Sigmoid colon (tissue), 7 donors: ENCODE data around the gene PLA1A. TPM values are rescaled to one million over a fixed set of nuclear protein-coding genes. Genes with fewer than 3 reads are reported as not detected.
"Not testable (repeated sequence)": the region's sequence is repeated elsewhere in the genome, so short reads cannot be mapped to it uniquely, and the experiment has no call there.

Experiments used
- DNase-seq: peaks from one replicate; pipeline ENCODE4 v3.0.0-alpha.2; 2019
- H3K27ac ChIP-seq, 4 donors: fragments of 200-600 bp; sonication (generic); one replicate each; pipeline ENCODE4 v1.5.1; 2016 to 2019; ENCODE audit warnings: mild to moderate bottlenecking in 1 of 4
- H3K27me3 ChIP-seq, 3 donors: fragments of 200-600 bp; sonication (generic); one replicate each; pipeline ENCODE4 v1.5.1; 2019; ENCODE audit warnings: mild to moderate bottlenecking in 1 of 3
- H3K36me3 ChIP-seq, 4 donors: fragments of 200-600 bp; sonication (generic); one replicate each; pipeline ENCODE4 v1.5.1; 2016 to 2019
- H3K4me1 ChIP-seq, 4 donors: fragments of 200-600 bp; sonication (generic); one replicate each; pipeline ENCODE4 v1.5.1; 2017 to 2019
- H3K4me3 ChIP-seq, 4 donors: fragments of 200-600 bp; sonication (generic); one replicate each; pipeline ENCODE4 v1.5.1; 2017 to 2019; ENCODE audit warnings: mild to moderate bottlenecking in 2 of 4, moderate library complexity in 1 of 4
- H3K9me3 ChIP-seq, 4 donors: fragments of 200-600 bp in 3 of 4; sonication (generic) in 3 of 4; one replicate each; pipeline versions ENCODE4 v1.5.1 to v1.6.1; 2013 to 2019
- EP300 ChIP-seq, 4 donors: sonication (generic); formaldehyde crosslinking; IDR thresholded peaks; one replicate each; pipeline ENCODE4 v1.6.1; 2017; ENCODE audit warnings: antibody characterized with exemption in 4 of 4
- POLR2A ChIP-seq, 2 donors: fragments of 450-650 bp; IDR thresholded peaks; one replicate each; pipeline ENCODE4 v1.6.1; 2016; ENCODE audit warnings: antibody characterized with exemption in 2 of 2, mild to moderate bottlenecking in 2 of 2, moderate library complexity in 2 of 2
- POLR2AphosphoS5 ChIP-seq, 4 donors: sonication (generic); formaldehyde crosslinking; IDR thresholded peaks; one replicate each; pipeline ENCODE4 v1.6.1; 2017; ENCODE audit warnings: antibody characterized with exemption in 4 of 4
- WGBS, 2 donors: extraction: QIAGEN DNeasy Blood & Tissue Kit; methylation state at CpG; one replicate each; pipeline ENCODE4 v1.1.7; 2013; 5-methylcytosine and 5-hydroxymethylcytosine counted together
- intact Hi-C: fragments of 100-400 bp; cut with DNase I; formaldehyde crosslinking; loops from one replicate; pipeline ENCODE4 v1.15.1; 2023
- polyA plus RNA-seq, 3 donors: library from polyadenylated mRNA; stranded (reverse); fragments of 200-250 nt; gene quantifications; one replicate each; pipeline ENCODE4 v1.2.3, GENCODE V29; 2013
- total RNA-seq, 4 donors: library from RNA; depleted of rRNA; stranded (reverse); fragments of >200 nt; gene quantifications; one replicate each; pipeline ENCODE4 v1.1.0, GENCODE V29; 2016
- TF ChIP-seq, protein P1 (sequence below), 4 experiments: fragments of 450-650 bp in 3 of 4; fragments of 200-600 bp in 1 of 4; IDR thresholded peaks; one replicate each; pipeline ENCODE4 v1.5.1; 2016 to 2019; ENCODE audit warnings: antibody characterized with exemption in 4 of 4, mild to moderate bottlenecking in 3 of 4, moderate library complexity in 2 of 4
- donor health status: healthy with polysubstance abuse.
- donor health status: Bipolar disorder and iron deficiency.
- donor health status: healthy.

The PLA1A gene
- total and polyA plus RNA-seq, 7 donors: 0.69 to 4.6 (median 2.1) TPM; not detected in 1

DNA sequence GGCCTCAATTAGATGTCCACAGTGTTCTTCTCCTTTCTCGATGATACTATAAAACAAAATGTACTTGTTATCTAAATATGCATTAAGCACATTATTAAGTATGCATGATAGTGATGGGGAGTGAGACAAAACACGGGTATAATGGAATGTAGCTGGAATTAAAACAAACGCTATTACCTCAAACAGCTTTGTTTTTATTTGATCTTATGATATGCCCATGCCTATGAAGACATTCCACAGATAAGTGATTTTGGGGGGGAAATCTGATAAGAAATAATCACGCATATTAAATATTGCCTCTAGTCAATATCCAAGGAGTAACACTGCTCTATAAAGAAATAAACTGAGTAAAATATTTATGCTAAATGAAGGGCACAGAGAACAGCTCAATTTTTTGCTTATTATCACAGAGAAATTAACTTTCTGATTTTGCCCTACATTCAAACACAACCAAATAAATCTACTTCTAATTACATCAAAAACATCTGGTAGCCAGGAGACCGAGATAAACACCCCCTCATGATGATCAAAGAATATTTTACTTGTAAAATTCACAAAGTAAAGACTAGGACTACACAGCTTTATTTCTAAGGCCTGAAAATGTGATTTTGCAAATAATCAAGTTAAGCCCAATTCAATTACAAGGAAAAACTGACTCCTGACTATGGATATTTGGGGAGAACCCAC is 77.6 kb downstream of the PLA1A start:
- Histone ChIP-seq H3K9me3 (no peaks in the 10 kb centered on the region), H3K4me1 (peaks cover 0 to 19% (median 15%) of the 10 kb centered on the region in 4 donors), H3K27me3 (no peaks in the 10 kb centered on the region), H3K4me3 (peak overlapping the region in 1 of 4 donors; percentile 69), H3K27ac (peak overlapping the region; percentile 93 to 96 (median 96)), H3K36me3 (peaks cover 0 to 42% (median 19%) of the 10 kb centered on the region in 4 donors)
- WGBS, 2 donors: 83 to 88% methylated on average over 5 of the region's 5 CpGs
- no peak for DNase-seq
- intact Hi-C loops: loop anchor here (5.0 to 10.0 kb wide), 3 partner anchors 38 to 419 kb away; partner anchors contain the start of gene GSK3B
- no peak for TF ChIP-seq POLR2A (IDR thresholded peaks at IDR 0.05)
- TF ChIP-seq EP300 (IDR thresholded peaks at IDR 0.05): no peak
- no peak for TF ChIP-seq POLR2AphosphoS5 (IDR thresholded peaks at IDR 0.05)
- TF ChIP-seq, protein P1, sequence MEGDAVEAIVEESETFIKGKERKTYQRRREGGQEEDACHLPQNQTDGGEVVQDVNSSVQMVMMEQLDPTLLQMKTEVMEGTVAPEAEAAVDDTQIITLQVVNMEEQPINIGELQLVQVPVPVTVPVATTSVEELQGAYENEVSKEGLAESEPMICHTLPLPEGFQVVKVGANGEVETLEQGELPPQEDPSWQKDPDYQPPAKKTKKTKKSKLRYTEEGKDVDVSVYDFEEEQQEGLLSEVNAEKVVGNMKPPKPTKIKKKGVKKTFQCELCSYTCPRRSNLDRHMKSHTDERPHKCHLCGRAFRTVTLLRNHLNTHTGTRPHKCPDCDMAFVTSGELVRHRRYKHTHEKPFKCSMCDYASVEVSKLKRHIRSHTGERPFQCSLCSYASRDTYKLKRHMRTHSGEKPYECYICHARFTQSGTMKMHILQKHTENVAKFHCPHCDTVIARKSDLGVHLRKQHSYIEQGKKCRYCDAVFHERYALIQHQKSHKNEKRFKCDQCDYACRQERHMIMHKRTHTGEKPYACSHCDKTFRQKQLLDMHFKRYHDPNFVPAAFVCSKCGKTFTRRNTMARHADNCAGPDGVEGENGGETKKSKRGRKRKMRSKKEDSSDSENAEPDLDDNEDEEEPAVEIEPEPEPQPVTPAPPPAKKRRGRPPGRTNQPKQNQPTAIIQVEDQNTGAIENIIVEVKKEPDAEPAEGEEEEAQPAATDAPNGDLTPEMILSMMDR (IDR thresholded peaks at IDR 0.05): no peak

DNA sequence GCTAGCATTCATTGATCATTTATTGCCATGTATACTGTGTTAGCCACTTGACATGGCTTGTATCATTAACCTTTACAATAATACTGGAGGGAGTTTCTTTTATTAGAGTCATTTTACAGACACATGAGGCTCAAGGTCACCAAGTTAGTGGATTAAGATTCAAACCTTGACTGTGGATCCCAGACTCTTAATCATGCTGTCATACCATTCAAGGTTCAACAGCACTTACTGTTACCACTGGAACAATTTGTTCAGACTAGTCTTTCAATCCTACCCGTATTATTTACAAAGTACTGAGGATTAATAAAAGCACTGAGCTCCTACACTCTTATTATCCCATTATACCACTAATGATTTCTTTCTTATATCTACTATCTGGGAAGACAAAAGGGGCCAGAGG is 78.3 kb downstream of the PLA1A start:
- no peak for DNase-seq
- peaks cover 0 to 19% (median 15%) of the 10 kb centered on the region in 4 donors for H3K4me1 ChIP-seq
- WGBS, 2 donors: 67 to 80% methylated on average over 1 of the region's 1 CpG
- peaks cover 0 to 35% (median 19%) of the 10 kb centered on the region in 4 donors for H3K36me3 ChIP-seq
- peak overlapping the region in 3 of 4 donors; percentile 69 to 81 (median 77) for H3K4me3 ChIP-seq
- no peaks in the 10 kb centered on the region for H3K27me3 ChIP-seq
- TF ChIP-seq EP300 (IDR thresholded peaks at IDR 0.05): peak in 1 of 4 donors; percentile 49
- no peak for TF ChIP-seq POLR2AphosphoS5 (IDR thresholded peaks at IDR 0.05)
- intact Hi-C loops: loop anchor here (2.0 to 10.0 kb wide), 5 partner anchors 13 to 419 kb away; partner anchors contain the start of genes ADPRH and GSK3B
- H3K27ac ChIP-seq: peak overlapping the region; percentile 93 to 96 (median 96)
- H3K9me3 ChIP-seq: no peaks in the 10 kb centered on the region

DNA sequence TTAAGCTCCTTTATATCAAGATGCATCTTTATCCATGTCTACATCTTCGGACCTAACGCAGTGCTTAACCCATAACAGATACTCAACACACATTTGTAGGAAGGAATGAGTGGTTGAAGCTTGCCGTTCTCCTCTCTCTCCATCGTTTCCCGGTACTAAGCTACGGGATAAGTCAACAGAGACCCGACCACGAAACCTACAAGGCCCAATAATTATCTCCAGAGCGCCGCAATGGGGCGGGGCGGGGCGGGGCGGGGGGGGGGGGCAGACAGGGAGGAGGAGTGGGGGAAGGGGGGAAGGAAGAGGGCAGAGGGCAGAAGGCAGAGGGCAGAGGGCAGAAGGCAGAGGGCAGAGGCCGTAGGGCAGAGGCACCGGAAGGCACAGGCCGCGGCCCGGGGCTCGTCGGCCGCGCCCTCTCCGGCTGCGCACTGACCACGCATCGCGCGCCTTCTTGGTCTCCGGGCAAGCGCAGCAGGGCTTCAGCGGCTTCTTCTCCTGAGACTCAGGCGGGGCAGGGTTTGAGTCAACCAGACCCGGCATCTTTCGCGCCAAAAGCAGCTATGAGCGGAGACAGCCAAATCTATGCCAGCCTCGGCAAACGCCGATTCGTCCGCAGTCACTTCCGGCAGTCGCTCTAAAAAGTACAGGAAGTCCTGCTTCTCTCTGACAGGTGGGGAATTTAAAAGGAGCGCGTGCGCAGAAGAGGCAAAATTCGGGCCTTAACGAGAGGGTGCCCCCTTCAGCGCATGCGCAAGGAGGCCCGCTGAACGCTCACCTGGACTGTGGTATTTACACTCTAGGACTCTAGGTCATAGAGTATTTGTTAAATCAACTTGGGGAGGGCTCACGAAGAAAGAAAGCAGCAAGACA is 79.3 kb downstream of the PLA1A start, which contains the start of gene COX17:
TSS of gene COX17 (minus strand) at position 636 of the 870 bp plus-strand sequence. CDS start at position 540, 96 bp downstream.
- Histone ChIP-seq H3K27me3 (no peaks in the 10 kb centered on the region), H3K9me3 (no peaks in the 10 kb centered on the region), H3K4me3 (peak within 1 kb of the TSS; percentile 69 to 81 (median 74)), H3K27ac (peak within 1 kb of the TSS; percentile 93 to 96 (median 96)), H3K36me3 (peaks cover 0 to 26% (median 18%) of the 10 kb centered on the region in 4 donors), H3K4me1 (peaks cover 0 to 19% (median 15%) of the 10 kb centered on the region in 4 donors)
- TF ChIP-seq POLR2A (IDR thresholded peaks at IDR 0.05) (peak; percentile 46 to 53), POLR2AphosphoS5 (IDR thresholded peaks at IDR 0.05) (peak; percentile 80 to 88 (median 85)), EP300 (IDR thresholded peaks at IDR 0.05) (no peak)
- TF ChIP-seq, protein P1 (IDR thresholded peaks at IDR 0.05): no peak
- WGBS, 2 donors: 1% methylated on average over 53 to 54 of the region's 54 CpGs
- intact Hi-C loops: loop anchor here (1.0 to 10.0 kb wide), 6 partner anchors 14 to 418 kb away; partner anchors contain the start of genes ADPRH, GSK3B and TIMMDC1
- DNase-seq: peak; percentile 98

- no peak for DNase-seq
- H3K27me3 ChIP-seq: no peaks in the 10 kb centered on the region
- no peaks in the 10 kb centered on the region for H3K9me3 ChIP-seq
- intact Hi-C loops: loop anchor here (1.0 to 10.0 kb wide), 6 partner anchors 15 to 417 kb away; partner anchors contain the start of genes ADPRH, GSK3B and TIMMDC1
- peaks cover 0 to 23% (median 17%) of the 10 kb centered on the region in 4 donors for H3K36me3 ChIP-seq
- TF ChIP-seq POLR2AphosphoS5 (IDR thresholded peaks at IDR 0.05) (no peak), POLR2A (IDR thresholded peaks at IDR 0.05) (no peak), EP300 (IDR thresholded peaks at IDR 0.05) (no peak)
- TF ChIP-seq, protein P1 (IDR thresholded peaks at IDR 0.05): no peak
- peak overlapping the region; percentile 69 to 81 (median 74) for H3K4me3 ChIP-seq
- peaks cover 0 to 19% (median 15%) of the 10 kb centered on the region in 4 donors for H3K4me1 ChIP-seq
- WGBS, 2 donors: 5% methylated on average over 6 of the region's 6 CpGs
- peak overlapping the region; percentile 93 to 96 (median 96) for H3K27ac ChIP-seq
Observed at GRCh38 chr3:119677641-119677934, 79.9 kb downstream of the PLA1A start.

GRCh38 chr3:119678209-119678608 is 80.5 kb downstream of the PLA1A start:
- intact Hi-C loops: loop anchor here (5.0 to 10.0 kb wide), 3 partner anchors 41 to 417 kb away; partner anchors contain the start of gene GSK3B
- H3K9me3 ChIP-seq, DNase-seq, H3K4me3 ChIP-seq, H3K27ac ChIP-seq, H3K27me3 ChIP-seq: not testable (repeated sequence)
- Histone ChIP-seq H3K4me1 (peaks cover 0 to 19% (median 15%) of the 10 kb centered on the region in 4 donors), H3K36me3 (peaks cover 0 to 17% (median 12%) of the 10 kb centered on the region in 4 donors)
- 95 to 97% methylated on average over 10 of the region's 10 CpGs for WGBS, 2 donors
